ENCODE data around the gene DIAPH2. TPM values are rescaled to one million over a fixed set of nuclear protein-coding genes. Genes with fewer than 3 reads are reported as not detected.

Gene DIAPH2
- total and polyA plus RNA-seq, 2 donors from 2014 or later, result 2.1 to 15.0 TPM

DNA sequence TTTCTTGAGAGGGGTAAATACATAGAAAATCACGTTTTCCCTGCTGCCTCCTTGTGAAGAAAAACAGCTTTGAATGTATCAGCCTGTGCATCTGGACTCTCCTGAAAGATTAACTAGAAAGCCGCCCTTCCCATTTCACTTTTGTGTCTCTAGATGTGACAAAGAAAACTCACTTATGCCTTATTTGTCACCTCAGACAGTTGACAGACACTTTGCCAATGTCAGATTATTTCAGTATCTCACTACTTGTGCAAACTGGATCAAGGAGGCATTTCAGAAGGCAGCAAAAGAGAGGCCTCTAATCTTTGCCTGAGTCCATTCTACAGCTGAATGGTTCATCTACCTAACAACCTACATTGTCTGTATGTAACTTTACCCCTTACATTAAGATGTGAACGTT is 954.0 kb downstream of the DIAPH2 start:
- Histone ChIP-seq H3K4me3 (ENCODE audit: low read length in 3 of 3) (no peak overlapping the region), H3K36me3 (ENCODE audit: control insufficient read depth in 2 of 3, insufficient read depth in 3 of 3, low read length in 3 of 3) (no peaks in the 10 kb centered on the region), H3K4me1 (ENCODE audit: control insufficient read depth in 2 of 3, insufficient read depth in 2 of 3, low read depth in 1 of 3, low read length in 3 of 3) (no peaks in the 10 kb centered on the region), H3K27me3 (ENCODE audit: control insufficient read depth, insufficient read depth, low read length) (no peaks in the 10 kb centered on the region), H3K9ac (ENCODE audit: low read length in 3 of 3) (no peak overlapping the region), H3K9me3 (ENCODE audit: control insufficient read depth in 2 of 3, insufficient read depth in 1 of 3, low read length in 3 of 3) (no peaks in the 10 kb centered on the region), H3K27ac (ENCODE audit: low read depth in 2 of 2, low read length in 2 of 2) (no peak overlapping the region)
- FAIRE-seq (no peak), DNase-seq (no peak)
- intact Hi-C loops (cut with DNase I), result no loop called here
- TF ChIP-seq, protein P1, sequence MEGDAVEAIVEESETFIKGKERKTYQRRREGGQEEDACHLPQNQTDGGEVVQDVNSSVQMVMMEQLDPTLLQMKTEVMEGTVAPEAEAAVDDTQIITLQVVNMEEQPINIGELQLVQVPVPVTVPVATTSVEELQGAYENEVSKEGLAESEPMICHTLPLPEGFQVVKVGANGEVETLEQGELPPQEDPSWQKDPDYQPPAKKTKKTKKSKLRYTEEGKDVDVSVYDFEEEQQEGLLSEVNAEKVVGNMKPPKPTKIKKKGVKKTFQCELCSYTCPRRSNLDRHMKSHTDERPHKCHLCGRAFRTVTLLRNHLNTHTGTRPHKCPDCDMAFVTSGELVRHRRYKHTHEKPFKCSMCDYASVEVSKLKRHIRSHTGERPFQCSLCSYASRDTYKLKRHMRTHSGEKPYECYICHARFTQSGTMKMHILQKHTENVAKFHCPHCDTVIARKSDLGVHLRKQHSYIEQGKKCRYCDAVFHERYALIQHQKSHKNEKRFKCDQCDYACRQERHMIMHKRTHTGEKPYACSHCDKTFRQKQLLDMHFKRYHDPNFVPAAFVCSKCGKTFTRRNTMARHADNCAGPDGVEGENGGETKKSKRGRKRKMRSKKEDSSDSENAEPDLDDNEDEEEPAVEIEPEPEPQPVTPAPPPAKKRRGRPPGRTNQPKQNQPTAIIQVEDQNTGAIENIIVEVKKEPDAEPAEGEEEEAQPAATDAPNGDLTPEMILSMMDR (IDR thresholded peaks at IDR 0.05; ENCODE audit: borderline replicate concordance, extremely low read depth, insufficient read depth), result no peak

GRCh38 chrX:97639526-97639925 is 954.9 kb downstream of the DIAPH2 start:
- Histone ChIP-seq H3K4me1 (ENCODE audit: control insufficient read depth in 2 of 3, insufficient read depth in 2 of 3, low read depth in 1 of 3, low read length in 3 of 3) (no peaks in the 10 kb centered on the region), H3K36me3 (ENCODE audit: control insufficient read depth in 2 of 3, insufficient read depth in 3 of 3, low read length in 3 of 3) (no peaks in the 10 kb centered on the region), H3K9me3 (ENCODE audit: control insufficient read depth in 2 of 3, insufficient read depth in 1 of 3, low read length in 3 of 3) (no peaks in the 10 kb centered on the region), H3K27ac (ENCODE audit: low read depth in 2 of 2, low read length in 2 of 2) (no peak overlapping the region), H3K4me3 (ENCODE audit: low read length in 3 of 3) (no peak overlapping the region), H3K27me3 (ENCODE audit: control insufficient read depth, insufficient read depth, low read length) (no peaks in the 10 kb centered on the region), H3K9ac (ENCODE audit: low read length in 3 of 3) (no peak overlapping the region)
- peak in 2 of 5 donors; percentile 4 to 12 for DNase-seq
- TF ChIP-seq, protein P1 (IDR thresholded peaks at IDR 0.05; ENCODE audit: borderline replicate concordance, extremely low read depth, insufficient read depth), result no peak
- FAIRE-seq, result no peak
- intact Hi-C loops (cut with DNase I), result no loop called here

Other genes with a start within 250 kb of the DIAPH2 start
- 0.57 TPM for gene RPA4, start 199.1 kb downstream of the DIAPH2 start, total RNA-seq
- gene RPA4, start 199.1 kb downstream of the DIAPH2 start, polyA plus RNA-seq (ENCODE audit: insufficient read depth, low read depth, low replicate concordance), result not detected